NOMO-1 (cell line): ENCODE data around the gene CHN2.

Source experiments
- DNase-seq, 2 experiments: peaks; one replicate each; lab custom pipeline; 2025; ENCODE audit not compliant: unreplicated experiment in 2 of 2; lab: John Stamatoyannopoulos, UW

Gene CHN2

GRCh38 chr7:29278337-29279069 is 83.9 kb downstream of the CHN2 start:
- DNase-seq, result no peak

GRCh38 chr7:29281782-29282541 is 87.4 kb downstream of the CHN2 start:
- DNase-seq, result peak in 1 of 2 experiments; percentile 16

DNA sequence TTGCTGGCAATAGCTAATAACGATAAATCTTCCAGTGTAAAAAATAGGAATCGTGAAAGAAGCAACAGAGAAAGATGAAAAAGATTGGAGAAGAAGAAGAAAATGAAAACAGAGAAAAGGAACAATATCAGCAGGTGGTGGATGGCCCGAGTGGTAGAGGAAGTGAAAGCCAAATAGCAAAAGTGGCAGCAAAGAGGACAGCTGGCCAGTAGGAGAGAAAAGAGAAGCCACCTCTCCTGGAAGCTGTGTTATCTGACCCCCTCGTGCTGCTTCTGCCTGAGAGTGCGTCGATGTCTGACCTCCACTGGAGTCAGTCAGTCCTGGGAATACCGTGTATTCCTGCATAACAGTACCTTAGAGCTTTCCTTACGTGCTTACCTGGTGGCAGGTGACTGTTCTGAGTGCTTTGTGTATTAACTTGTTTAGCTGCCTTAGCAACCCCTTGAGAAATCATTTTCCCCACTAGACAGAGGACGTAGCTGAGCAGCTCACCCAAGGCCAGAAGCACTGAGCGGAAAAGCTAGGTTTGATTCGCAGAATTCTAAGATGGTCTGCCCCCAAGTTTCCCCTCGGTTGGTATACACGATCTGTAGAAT is 88.3 kb downstream of the CHN2 start:
- peak; percentile 61 to 87 for DNase-seq

- DNase-seq, result no peak
These were observed 90.3 kb downstream of the CHN2 start for GRCh38 chr7:29284696-29285443.

GRCh38 chr7:29285444-29285793 is 90.8 kb downstream of the CHN2 start:
- DNase-seq, result peak; percentile 71 to 94

DNA sequence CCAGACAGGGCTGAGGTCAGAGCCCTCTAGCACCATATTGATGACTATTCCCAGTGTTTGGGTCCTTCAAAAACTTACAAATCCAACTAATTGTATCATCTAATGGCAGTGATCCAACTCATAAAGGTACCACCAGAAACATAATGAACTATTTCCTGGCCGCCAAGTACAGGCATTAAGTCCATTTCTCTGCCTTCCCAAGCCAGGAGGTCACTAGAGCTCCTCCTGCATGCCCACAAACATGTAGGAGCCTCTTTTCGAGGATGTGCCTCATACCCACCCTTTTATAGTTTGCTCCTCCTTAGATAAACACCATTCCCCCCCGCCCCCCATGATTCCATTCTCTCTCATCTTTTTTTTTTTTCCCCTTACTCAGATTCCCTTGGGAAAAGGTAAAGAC is 91.3 kb downstream of the CHN2 start:
- DNase-seq, result no peak

DNA sequence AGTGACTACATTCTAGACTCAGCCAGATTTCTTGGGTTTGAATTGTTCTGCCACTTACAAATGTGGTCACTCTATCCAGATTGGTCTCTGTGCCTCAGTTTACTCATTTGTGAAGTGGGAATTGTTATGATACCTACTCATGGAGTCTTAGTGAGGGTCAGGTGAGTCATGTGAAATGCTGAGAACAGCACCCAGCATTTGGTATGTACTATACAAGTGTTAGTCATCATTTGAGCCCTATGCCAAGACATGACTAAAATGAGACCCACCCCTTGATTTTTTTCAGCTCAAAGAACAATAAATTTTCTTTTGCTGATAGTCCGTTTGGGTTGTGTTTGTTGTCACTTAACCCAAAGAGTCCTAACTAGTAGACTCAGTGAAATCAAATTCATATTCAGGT is 92.8 kb downstream of the CHN2 start:
- DNase-seq, result no peak

DNA sequence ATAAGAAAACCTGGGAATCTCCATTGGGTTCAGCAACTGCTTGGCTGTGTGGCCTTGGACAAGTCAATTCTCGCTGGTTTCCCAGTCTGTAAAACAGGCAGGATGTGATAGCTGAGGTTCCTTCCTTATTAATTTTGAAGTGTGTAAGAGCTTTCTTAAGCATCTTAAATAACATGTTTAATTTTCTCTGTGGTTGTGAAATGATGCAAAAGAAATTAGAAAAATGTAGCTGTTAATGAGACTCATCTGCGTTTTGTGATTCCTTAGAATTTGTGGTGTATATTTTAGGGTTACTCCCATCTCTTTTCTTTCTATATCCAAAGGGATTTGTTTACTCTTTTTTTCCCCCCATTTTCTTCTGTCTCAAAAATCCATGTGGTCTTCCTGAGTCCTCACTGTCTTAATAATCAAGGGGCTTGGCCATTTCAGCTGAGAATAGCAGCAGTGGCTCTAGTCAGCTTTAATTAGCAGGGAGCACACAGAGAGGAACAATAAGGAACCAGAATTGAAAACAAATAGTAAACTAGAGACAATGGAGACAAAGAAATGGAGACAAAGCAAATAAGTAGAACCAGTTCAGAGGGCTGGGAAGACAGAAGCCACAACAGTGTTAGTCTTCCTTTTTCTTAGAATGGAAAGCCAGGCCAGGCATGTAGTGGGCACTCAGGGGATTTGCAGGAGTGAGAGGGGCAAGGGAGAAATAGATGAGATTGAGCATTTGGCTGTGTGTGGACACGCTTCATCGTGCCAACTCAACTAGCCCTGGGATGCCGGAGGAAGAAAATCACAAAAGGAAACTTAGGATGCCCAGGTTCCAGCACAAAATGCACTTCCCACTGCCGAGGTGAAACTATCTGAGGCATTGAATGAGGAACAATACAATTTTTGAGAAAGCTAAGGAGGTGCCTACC is 93.9 kb downstream of the CHN2 start:
- no peak for DNase-seq

DNA sequence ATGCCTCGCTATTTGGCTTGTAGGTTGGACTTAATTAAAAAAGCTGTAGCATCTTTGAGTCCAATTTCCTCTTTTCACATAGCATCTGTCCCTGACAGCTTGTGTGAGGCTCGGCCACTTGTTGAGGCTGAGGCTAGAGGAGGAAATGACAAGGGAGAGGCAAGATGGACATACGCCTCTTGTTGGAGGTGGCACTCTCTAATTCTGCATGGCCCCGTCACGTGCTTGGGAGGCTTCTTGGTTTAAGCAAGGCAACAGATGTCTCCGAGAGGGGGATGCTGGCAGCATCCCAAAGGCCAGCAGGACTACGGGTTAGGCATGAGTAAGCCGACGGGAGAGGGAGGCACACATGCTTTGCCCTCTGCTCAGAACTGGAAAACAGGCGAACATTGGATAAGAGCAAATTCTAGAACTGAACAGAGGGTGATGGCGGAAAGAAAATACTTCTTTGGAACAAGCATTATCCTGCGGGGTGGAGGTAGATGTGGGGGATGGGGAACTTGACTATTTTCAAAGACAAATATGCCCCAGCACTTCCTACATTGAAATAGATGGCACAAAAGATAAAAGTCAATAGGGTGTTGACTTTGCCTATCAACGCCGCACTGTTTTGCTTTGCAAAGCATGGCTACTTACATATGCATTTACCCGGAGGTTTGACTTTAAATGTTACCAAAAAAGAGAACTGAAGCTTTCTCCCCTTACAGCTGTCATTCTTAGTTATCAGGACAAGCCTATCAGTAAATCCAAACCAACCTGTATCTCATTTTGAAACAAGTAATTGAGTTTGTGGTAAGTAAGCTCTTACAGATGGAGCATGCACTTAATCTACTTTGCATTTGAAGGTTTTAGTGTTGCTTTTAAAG is 94.8 kb downstream of the CHN2 start:
- DNase-seq, result peak; percentile 31 to 67

- no peak for DNase-seq
These were observed 96.3 kb downstream of the CHN2 start for GRCh38 chr7:29290829-29291228.

GRCh38 chr7:29291723-29292618 is 97.4 kb downstream of the CHN2 start:
- DNase-seq, result no peak

- DNase-seq, result no peak
These were observed 98.5 kb downstream of the CHN2 start for GRCh38 chr7:29292886-29293658.

GRCh38 chr7:29296421-29296820 is 101.8 kb downstream of the CHN2 start:
- no peak for DNase-seq

DNA sequence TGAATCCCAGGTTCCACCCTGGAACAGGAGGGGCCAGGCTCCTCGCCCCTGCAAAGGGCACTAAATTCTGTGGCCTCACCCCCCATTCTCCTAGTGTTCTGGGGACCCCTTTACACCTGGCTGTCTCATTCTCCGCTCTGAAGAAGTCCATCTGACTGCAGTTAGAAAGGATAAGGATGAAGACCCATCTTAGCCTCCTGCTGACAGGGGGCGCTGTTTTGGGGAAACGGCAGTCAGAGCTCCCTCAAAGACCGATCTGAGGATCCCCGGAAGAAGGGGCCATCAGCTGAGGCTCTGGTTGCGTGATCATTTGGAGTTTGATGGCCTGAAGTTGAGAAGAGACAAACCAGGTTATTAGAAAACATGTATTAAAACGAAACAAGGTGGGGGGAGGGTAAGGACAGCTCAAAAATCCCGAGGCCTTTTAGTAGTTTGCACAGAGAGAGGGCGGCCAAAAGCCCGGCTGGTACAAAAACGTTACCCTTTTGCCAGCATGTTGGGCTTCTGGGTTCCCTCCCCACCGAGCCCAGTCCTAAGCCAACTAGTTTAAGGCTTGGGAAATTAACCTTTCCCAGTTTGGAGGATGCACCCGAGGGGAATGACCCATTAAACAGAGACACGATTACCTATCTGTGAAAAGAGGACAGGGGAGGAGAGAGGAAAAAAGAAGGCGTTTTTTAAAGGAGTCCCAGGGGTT is 102.8 kb downstream of the CHN2 start:
- no peak for DNase-seq

- no peak for DNase-seq
These were observed 104.5 kb downstream of the CHN2 start for GRCh38 chr7:29299086-29299485.

DNA sequence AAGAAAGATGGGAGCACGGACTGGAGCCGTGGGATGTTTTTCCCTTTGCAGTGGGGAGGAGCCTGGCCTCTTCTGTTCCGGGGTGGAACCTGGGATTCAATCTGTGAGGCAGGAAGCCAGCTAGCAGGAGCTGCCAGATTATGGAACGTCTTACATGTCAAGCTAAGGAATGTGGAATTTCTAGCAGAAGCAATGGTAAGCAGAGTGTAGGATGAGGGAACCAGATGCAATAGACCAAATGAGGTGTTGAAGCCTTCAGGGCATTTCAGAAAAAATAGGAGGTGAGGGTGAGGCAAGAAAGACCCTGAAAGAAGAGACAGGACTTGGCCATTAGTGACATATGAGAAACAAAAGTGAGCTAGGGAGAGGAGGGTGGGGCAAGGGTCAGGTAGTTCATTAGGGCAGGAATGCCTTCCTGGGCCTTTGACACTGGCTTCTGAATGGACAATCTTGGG is 105.5 kb downstream of the CHN2 start:
- no peak for DNase-seq

GRCh38 chr7:29300649-29301048 is 106.1 kb downstream of the CHN2 start:
- DNase-seq, result no peak
